ENCODE data around the gene NVL.
"Not testable (repeated sequence)": the region's sequence is repeated elsewhere in the genome, so short reads cannot be mapped to it uniquely, and the experiment has no call there.

NVL gene

DNA sequence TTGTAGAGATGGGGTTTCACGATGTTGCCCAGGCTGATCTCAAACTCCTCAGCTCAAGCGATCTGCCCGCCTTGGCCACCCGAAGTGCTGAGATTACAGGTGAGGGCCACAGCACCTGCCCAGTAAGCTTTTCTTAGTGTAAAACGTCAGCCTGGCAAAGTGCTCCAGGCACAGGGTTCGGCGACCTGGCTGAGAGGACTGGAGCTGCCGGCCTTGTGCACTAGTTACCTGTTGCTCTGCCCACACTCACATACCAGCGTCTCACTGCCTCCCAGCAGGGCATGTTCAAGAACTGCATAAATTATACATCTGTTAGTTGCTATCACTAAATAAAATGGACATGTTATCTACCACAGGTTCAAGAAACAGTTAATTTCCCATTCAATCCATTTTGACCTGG is 91.8 kb downstream of the NVL start:
- in situ Hi-C loops (cut with HindIII; ENCODE audit: low sequenced_read_pairs) = no loop called here

DNA sequence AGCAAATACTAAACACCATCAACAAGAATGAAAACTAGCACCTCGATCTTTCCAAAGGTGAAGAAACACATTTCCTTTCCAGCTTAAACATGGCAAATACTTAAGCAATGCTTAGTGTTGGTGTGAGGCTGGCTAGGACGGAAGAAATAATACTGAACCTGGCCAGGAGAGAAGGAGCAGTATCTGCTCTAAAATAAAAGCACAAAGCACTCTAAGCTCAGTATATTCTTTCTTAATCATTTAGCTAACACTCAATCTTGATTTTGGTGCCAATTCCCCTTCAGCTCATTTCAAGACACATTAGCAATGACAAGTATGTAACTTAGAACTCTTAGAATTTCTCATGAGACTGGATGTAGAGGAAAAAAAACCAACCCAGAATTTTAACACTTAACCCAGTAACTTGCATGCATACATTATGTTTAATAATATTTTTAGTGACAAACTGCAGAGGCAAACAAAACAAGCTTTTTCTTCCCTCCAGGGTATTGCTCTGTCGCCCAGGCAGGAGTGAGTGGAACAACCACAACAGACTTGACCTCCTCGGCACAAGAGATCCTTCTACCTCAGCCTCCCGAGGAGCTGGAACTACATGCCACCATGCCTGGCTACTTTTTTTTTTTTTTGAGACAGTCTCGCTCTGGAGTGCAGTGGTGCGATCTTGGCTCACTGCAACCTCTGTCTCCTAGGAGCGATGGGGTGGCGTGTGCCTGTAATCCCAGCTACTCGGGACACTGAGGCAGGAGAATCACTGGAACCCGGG is 92.7 kb downstream of the NVL start:
- in situ Hi-C loops (cut with HindIII; ENCODE audit: low sequenced_read_pairs) = no loop called here

GRCh38 chr1:224235813-224236493 is 94.0 kb downstream of the NVL start:
- in situ Hi-C loops (cut with HindIII; ENCODE audit: low sequenced_read_pairs) = no loop called here

DNA sequence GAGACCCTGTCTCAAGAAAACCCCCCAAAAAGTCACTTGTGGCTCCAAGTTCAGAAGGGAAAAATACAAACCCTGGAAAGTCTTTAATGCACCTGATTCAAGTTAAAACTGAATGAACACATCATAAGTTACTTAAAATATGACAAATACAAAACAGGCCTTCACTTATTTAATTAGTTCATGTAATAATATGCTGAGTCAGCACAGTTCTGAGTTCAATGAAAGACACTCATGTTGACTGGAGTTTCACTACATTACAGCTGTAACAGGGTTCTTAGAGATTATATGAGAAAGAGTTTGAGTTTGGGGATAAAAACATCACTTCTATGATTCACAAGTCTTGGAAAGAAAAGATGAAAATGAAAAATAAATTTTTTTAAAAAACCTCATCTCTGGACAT is 96.0 kb downstream of the NVL start:
- in situ Hi-C loops (cut with HindIII; ENCODE audit: low sequenced_read_pairs) = loop anchor here (5.0 kb wide), 1 partner anchor 82 kb away; no protein-coding TSS in a partner anchor

- in situ Hi-C loops (cut with HindIII; ENCODE audit: low sequenced_read_pairs) = no loop called here
Measured at GRCh38 chr1:224226849-224227502, 103.0 kb downstream of the NVL start.

- in situ Hi-C loops (cut with HindIII; ENCODE audit: low sequenced_read_pairs) = no loop called here
Measured at GRCh38 chr1:224223819-224224714, 105.9 kb downstream of the NVL start.

- in situ Hi-C loops (cut with HindIII; ENCODE audit: low sequenced_read_pairs) = no loop called here
Measured at GRCh38 chr1:224219612-224220059, 110.3 kb downstream of the NVL start.

DNA sequence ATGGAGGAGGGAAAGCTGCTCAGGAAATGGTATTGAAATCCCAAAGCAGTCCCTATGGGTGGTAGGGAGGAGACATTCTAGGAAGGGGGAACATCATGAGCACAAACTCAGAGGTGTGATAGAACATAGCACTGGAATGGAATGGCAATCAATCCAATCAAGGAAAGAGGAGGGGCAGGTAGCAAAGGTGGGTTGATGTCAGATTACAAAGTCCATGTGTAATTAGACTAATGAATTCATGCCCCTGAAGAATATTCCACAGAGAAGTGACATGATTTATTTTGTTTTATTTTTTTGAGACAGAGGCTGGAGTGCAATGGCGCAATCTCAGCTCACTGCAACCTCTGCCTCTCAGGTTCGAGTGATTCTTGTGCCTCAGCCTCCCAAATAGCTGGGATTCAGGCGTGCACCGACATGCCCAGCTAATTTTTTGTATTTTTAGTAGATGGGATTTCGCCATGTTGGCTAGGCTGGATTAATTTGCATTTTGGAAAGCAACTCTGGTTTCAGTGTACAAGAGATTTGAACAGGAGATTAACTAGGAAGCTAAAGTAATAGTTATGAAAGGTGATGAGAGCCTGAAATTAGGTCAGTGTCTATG is 110.9 kb downstream of the NVL start:
- in situ Hi-C loops (cut with HindIII; ENCODE audit: low sequenced_read_pairs) = no loop called here

GRCh38 chr1:224217655-224218623 is 112.0 kb downstream of the NVL start:
- in situ Hi-C loops (cut with HindIII; ENCODE audit: low sequenced_read_pairs) = no loop called here

DNA sequence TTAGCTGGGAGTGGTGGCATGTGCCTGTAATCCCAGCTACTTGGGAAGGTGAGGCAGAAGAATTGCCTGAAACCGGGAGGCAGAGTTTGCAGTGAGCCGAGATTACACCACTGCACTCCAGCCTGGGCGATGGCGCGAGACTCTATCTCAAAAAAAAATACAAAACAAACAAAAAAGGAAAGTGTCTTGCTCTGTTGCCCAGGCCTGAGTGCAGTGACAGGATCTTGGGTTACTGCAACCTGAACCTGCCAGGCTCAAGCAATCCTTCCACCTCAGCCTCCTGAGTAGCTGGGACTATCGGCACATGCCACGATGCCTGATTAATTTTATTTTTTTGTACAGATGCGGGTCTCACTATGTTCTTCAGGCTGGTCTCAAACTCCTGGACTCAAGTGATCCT is 113.6 kb downstream of the NVL start:
- in situ Hi-C loops (cut with HindIII; ENCODE audit: low sequenced_read_pairs) = no loop called here

DNA sequence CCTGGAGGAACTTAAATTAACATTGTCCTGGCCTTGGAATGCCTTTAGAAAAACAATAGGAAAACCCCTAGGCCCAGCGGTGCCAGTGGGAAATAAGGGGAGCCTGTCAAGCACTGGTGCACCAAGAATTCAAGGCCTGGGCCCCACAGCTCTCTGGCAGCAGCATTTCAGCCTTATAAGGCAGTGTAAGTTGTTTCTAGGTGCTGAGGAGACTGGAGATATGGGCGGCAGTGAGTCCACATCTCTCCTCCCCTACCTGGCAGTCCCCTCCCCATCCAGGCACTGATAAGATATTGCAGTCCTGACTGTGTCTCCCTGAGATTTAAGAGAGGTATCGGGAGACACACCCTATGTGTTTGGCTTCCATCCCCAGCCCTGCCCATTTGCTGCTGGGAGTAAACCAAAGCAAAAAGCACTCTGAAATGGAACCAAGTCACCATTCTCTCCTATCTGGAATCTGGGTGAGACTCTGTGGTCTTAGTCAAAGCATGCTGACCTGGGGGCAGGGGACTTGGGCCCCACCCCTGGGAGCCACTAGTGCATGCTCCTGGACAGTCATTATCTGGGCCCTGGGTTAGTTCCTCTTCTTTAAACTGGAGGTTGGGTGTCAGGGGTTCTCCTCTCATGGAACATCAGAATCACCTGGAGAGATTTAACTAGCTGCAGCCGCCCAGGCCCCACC is 116.4 kb downstream of the NVL start:
- in situ Hi-C loops (cut with HindIII; ENCODE audit: low sequenced_read_pairs) = no loop called here

DNA sequence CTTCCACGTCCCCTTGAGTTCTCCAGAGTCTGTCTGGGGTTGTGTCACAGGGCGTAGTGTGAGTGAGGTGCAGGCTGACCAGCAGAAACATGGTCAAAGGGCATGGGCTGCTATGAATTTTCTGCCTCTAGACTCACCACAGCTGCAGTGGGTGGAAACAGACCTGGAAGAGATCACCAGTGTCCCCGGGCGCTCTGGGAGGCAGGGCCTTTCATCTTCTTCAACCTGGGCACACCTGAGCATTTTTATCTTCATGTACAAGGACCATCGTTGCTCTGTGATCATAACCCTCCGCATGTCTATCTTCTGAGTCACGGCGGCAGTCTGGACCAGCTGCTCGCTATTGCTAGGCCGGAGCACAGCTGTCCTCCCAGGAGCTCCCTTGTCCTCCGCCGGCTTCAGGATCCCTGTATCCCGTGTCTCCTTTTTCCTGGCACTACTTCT is 117.3 kb downstream of the NVL start:
- in situ Hi-C loops (cut with HindIII; ENCODE audit: low sequenced_read_pairs) = no loop called here

DNA sequence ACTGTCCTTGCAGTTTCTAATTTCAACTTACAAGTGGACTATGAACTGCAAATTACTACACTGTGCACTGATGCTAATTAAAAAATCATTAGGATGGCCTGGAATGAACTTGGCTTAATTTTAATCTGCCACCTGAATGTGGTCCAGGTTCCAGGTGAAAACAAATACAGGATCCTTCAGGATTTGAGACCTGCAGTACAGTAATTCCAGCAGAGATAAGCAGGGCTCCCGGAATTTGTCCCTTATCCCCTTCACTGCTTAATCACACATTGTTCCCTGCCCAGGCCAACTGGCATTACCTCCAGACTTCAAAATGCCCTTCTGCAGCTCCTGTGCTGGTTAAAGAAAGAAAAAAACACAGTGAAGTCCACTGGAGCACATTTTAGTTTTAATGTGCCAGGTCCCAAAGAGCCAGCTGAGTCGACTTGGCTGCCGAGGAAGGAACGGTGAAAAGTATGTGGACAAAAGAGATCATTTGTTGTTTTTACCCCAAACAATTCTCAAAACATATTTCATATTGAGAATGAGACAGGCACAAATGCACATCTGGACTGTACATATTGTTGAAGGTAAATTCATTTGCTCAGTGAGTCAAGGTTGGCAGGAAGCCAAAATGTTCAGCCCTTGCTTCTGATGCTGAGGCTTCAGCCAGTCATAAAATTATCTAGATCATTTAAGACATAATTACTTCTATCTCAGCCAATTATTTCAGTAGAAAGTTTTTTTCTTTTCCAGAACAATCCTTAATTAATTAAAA is 118.6 kb downstream of the NVL start:
- in situ Hi-C loops (cut with HindIII; ENCODE audit: low sequenced_read_pairs) = no loop called here

GRCh38 chr1:224205931-224206538 is 123.9 kb downstream of the NVL start:
- in situ Hi-C loops (cut with HindIII; ENCODE audit: low sequenced_read_pairs) = not testable (repeated sequence)

DNA sequence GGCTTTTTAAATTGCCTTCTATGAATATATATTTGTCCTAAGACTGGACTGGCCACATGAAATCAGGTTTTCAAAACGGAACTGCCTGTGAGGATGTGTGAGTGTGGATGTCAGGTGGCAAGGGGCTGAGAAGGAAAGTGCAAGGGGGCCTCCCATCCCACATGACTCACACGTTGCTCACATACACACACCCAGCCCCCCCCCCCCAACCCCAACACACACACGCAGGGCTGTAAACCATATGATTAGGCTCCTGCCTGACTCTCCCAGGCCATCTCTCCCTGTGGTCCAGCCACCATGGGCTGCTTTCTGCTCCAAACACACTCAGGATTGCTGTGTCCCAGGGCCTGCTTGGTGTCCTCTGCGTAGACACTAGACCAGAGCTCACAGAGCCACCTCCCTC is 124.5 kb downstream of the NVL start:
- in situ Hi-C loops (cut with HindIII; ENCODE audit: low sequenced_read_pairs) = no loop called here

DNA sequence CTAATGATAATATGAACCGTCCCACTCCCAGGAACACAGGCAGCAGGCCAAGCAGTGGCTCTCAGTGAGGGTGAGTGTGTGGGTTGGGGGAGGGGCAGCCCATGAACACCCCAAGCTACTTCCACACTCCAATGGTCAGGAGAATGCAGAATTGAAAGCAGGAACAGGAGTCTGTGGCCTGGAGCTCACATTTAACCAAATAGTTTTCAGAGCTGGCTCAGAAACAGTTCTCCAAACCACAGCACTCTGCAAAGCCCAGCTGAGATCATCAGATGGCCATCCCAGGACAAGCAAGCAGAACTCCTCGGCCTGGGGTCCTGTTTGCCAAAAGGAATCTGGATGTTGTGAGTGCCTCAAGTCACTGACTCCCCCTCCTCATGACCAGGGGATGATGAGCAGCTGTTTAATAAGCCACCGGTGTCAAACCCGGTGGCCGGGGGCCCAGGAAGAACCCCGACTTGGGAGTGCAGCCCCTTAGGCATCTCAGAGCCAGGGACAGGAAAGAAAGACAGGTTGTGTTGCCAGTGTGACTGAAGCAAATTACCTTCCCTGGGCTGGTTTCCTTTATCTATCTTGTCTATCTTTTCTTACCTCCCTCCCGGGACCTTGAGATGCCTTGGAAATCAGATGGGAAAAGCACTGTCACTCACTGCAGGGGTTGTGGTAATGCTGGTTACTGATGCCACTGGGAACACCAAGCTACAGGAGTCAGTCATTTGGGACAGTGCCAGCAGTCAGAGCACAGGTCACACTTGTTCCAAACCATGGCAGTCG is 126.5 kb downstream of the NVL start:
- in situ Hi-C loops (cut with HindIII; ENCODE audit: low sequenced_read_pairs) = no loop called here

DNA sequence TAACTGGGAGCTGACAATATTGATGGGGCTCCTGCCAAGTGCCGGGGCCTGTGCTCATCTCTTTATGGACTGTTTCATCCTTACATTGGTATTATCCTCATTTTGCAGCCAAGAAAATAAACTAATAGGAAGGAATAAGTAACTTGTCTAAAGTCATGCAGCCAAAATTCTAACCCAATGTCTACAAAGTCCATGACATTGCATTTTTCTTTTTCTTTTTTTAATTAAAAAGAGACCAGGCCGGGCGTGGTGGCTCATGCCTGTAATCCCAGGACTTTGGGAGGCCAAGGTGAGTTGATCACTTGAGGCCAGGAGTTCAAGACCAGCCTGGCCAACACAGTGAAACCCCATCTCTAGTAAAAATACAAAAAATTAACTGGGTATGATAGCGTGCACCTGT is 128.1 kb downstream of the NVL start:
- in situ Hi-C loops (cut with HindIII; ENCODE audit: low sequenced_read_pairs) = no loop called here
